ENCODE measurements around the gene CACNA2D3.

GRCh38 chr3:55014081-55014480 is 891.7 kb downstream of the CACNA2D3 start:
- TF ChIP-seq CTCF (IDR thresholded peaks at IDR 0.05; ENCODE audit: insufficient read depth, low read length, poor library complexity, severe bottlenecking) (no peak), EZH2phosphoT487 (conservative IDR thresholded peaks at IDR 0.05; ENCODE audit: low read length) (no peak)

All from SU-DHL-6 (cell line).